HepG2 (cell line): ENCODE data around the gene JAG1. TPM values are rescaled to one million over a fixed set of nuclear protein-coding genes. Genes with fewer than 3 reads are reported as not detected.

Source experiments
- ARNT2 ChIP-seq: sonication (generic); formaldehyde crosslinking; IDR thresholded peaks from 2 replicates; pipeline ENCODE4 v1.8.0; 2022; ENCODE audit warnings: mild to moderate bottlenecking, low read depth, missing genetic modification reagents, moderate library complexity
- DNMT1 ChIP-seq: sonication (generic); formaldehyde crosslinking; IDR thresholded peaks from 2 replicates; pipeline ENCODE4 v1.5.1; 2020; ENCODE audit warnings: mild to moderate bottlenecking, missing genetic modification reagents
- FOXA1 ChIP-seq, 2 experiments: fragments of 450-650 bp in 1 of 2; sonication (generic) in 1 of 2; formaldehyde crosslinking in 1 of 2; IDR thresholded peaks; 2 replicates each; pipeline versions ENCODE4 v1.4.0 to v1.6.1; 2016 to 2020; ENCODE audit warnings: missing genetic modification reagents in 1 of 2
- FOXA3 ChIP-seq: IDR thresholded peaks from 2 replicates; pipeline ENCODE4 v1.6.1; 2016; ENCODE audit warnings: missing genetic modification reagents, missing compliant biosample characterization
- FOXK2 ChIP-seq: fragments of 450-650 bp; IDR thresholded peaks from 2 replicates; pipeline ENCODE4 v1.6.1; 2016
- KLF11 ChIP-seq: IDR thresholded peaks from 2 replicates; pipeline ENCODE4 v1.6.1; 2016; ENCODE audit warnings: missing compliant biosample characterization
- MAFK ChIP-seq, 2 experiments: IDR thresholded peaks in 1 of 2; conservative IDR thresholded peaks in 1 of 2; 2 replicates each; pipeline ENCODE4 v1.6.1; 2011; ENCODE audit warnings: improper control_type of control experiment in 2 of 2, low read length in 2 of 2
- PTBP1 ChIP-seq: fragments of 200-400 bp; formaldehyde crosslinking; IDR thresholded peaks from 2 replicates; pipeline ENCODE4 v1.6.1; 2018; ENCODE audit warnings: low read length, low read depth; ENCODE audit not compliant: poor library complexity, severe bottlenecking
- RXRB ChIP-seq: IDR thresholded peaks from 2 replicates; pipeline ENCODE4 v1.6.1; 2016; ENCODE audit warnings: borderline replicate concordance, missing genetic modification reagents, missing compliant biosample characterization
- TOPORS ChIP-seq: sonication (generic); formaldehyde crosslinking; IDR thresholded peaks from 2 replicates; pipeline ENCODE4 v1.8.0; 2023; ENCODE audit warnings: mild to moderate bottlenecking, missing genetic modification reagents
- U2AF2 ChIP-seq: fragments of 200-400 bp; formaldehyde crosslinking; IDR thresholded peaks from 2 replicates; pipeline ENCODE4 v1.6.1; 2017; ENCODE audit warnings: low read depth, mild to moderate bottlenecking, low read length
- ZFP36L1 ChIP-seq: sonication (generic); formaldehyde crosslinking; IDR thresholded peaks from 2 replicates; pipeline ENCODE4 v1.8.0; 2022; ENCODE audit warnings: mild to moderate bottlenecking, missing genetic modification reagents, moderate library complexity
- ZNF670 ChIP-seq: sonication (generic); formaldehyde crosslinking; IDR thresholded peaks from 2 replicates; pipeline ENCODE4 v1.8.0; 2022; ENCODE audit warnings: mild to moderate bottlenecking, missing genetic modification reagents, borderline replicate concordance
- ZSCAN31 ChIP-seq: sonication (generic); formaldehyde crosslinking; IDR thresholded peaks from 2 replicates; pipeline ENCODE4 v1.5.0; 2020; ENCODE audit warnings: low read depth, mild to moderate bottlenecking, missing genetic modification reagents
- polyA plus RNA-seq, 8 experiments: library from polyadenylated mRNA; depleted of rRNA in 3 of 8; stranded (reverse) in 7 of 8; unstranded in 1 of 8; fragments of >200 nt; fragmentation: Illumina TruSeq in 4 of 8; extraction: Trizol in 4 of 8; gene quantifications; 2 replicates each; pipeline versions ENCODE4 v1.2.1 to v1.2.3, GENCODE V29; 2011 to 2016; ENCODE audit warnings: low read depth in 4 of 8, missing spikeins in 1 of 8, mixed read lengths in 1 of 8; ENCODE audit not compliant: insufficient read depth in 1 of 8
- total RNA-seq, 5 experiments: library from RNA; depleted of rRNA; stranded (reverse); fragments of >200 nt; fragmentation: Illumina TruSeq; extraction: Trizol; gene quantifications; 2 replicates each; pipeline ENCODE4 v1.2.3, GENCODE V29; 2016; ENCODE audit warnings: low read depth in 1 of 5
- TF ChIP-seq, protein P1 (sequence below): sonication (generic); formaldehyde crosslinking; IDR thresholded peaks from 2 replicates; pipeline ENCODE4 v1.5.1; 2020; ENCODE audit warnings: mild to moderate bottlenecking, missing genetic modification reagents, borderline replicate concordance
- TF ChIP-seq, protein P2 (sequence below): sonication (generic); formaldehyde crosslinking; IDR thresholded peaks from 2 replicates; pipeline ENCODE4 v1.8.1; 2023; ENCODE audit warnings: missing genetic modification reagents, inconsistent platforms, borderline replicate concordance
- TF ChIP-seq, protein P3 (sequence below): sonication (generic); formaldehyde crosslinking; IDR thresholded peaks from 2 replicates; pipeline ENCODE4 v1.4.0; 2020; ENCODE audit warnings: mild to moderate bottlenecking, missing genetic modification reagents
- TF ChIP-seq, protein P4 (sequence below): sonication (generic); formaldehyde crosslinking; IDR thresholded peaks from 2 replicates; pipeline ENCODE4 v1.8.0; 2022; ENCODE audit warnings: mild to moderate bottlenecking, missing genetic modification reagents, moderate library complexity
- TF ChIP-seq, protein P5 (sequence below): sonication (generic); formaldehyde crosslinking; IDR thresholded peaks from 2 replicates; pipeline ENCODE4 v1.4.0; 2020; ENCODE audit warnings: missing genetic modification reagents

Gene JAG1
- total and polyA plus RNA-seq, 2 of the 13 experiments (the other 11 are each of a cell fraction or from before 2014, with no cell fraction given), result 47.1 to 56.3 TPM

DNA sequence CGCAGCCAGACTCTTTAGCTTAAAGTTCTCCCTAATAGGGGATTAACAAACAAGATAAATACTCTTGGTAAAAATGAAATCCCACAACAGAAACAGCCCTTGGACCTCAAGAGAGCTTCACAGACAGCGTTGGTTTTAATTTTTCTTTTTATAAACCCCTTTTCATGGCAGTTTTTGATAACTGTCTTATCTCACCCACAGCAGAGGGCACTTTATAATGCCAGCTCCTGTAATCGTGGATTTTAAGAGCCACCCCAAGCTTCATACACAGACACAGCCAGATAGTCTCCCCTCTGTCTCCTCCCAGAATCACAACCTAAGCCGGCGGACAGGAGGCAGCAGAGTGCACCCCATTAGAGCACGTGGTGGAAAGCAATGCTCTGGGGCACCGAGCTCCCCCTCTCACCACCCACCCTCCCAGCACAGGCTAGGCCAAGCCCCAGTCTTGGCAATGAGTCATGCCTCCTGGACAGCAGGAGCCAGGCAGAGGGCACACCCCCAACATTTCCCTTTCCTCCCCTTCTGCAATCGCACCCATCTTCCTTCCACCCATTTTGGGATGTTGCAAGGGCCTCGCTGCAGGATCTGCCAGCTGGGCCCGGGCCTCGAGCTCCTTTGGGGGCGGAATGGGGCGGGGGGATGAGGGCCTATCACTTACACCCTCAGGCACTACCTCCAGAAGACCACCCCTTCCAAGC lies 2.4 kb downstream of the JAG1 start (continued):
- TF ChIP-seq, protein P1, sequence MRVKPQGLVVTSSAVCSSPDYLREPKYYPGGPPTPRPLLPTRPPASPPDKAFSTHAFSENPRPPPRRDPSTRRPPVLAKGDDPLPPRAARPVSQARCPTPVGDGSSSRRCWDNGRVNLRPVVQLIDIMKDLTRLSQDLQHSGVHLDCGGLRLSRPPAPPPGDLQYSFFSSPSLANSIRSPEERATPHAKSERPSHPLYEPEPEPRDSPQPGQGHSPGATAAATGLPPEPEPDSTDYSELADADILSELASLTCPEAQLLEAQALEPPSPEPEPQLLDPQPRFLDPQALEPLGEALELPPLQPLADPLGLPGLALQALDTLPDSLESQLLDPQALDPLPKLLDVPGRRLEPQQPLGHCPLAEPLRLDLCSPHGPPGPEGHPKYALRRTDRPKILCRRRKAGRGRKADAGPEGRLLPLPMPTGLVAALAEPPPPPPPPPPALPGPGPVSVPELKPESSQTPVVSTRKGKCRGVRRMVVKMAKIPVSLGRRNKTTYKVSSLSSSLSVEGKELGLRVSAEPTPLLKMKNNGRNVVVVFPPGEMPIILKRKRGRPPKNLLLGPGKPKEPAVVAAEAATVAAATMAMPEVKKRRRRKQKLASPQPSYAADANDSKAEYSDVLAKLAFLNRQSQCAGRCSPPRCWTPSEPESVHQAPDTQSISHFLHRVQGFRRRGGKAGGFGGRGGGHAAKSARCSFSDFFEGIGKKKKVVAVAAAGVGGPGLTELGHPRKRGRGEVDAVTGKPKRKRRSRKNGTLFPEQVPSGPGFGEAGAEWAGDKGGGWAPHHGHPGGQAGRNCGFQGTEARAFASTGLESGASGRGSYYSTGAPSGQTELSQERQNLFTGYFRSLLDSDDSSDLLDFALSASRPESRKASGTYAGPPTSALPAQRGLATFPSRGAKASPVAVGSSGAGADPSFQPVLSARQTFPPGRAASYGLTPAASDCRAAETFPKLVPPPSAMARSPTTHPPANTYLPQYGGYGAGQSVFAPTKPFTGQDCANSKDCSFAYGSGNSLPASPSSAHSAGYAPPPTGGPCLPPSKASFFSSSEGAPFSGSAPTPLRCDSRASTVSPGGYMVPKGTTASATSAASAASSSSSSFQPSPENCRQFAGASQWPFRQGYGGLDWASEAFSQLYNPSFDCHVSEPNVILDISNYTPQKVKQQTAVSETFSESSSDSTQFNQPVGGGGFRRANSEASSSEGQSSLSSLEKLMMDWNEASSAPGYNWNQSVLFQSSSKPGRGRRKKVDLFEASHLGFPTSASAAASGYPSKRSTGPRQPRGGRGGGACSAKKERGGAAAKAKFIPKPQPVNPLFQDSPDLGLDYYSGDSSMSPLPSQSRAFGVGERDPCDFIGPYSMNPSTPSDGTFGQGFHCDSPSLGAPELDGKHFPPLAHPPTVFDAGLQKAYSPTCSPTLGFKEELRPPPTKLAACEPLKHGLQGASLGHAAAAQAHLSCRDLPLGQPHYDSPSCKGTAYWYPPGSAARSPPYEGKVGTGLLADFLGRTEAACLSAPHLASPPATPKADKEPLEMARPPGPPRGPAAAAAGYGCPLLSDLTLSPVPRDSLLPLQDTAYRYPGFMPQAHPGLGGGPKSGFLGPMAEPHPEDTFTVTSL, result peak; percentile 10; the same call in 1 of the 2 replicates
- peak; percentile 38; the same call in 1 of the 2 replicates for TF ChIP-seq TOPORS (CRISPR knock-in tag)
- TF ChIP-seq, protein P2, sequence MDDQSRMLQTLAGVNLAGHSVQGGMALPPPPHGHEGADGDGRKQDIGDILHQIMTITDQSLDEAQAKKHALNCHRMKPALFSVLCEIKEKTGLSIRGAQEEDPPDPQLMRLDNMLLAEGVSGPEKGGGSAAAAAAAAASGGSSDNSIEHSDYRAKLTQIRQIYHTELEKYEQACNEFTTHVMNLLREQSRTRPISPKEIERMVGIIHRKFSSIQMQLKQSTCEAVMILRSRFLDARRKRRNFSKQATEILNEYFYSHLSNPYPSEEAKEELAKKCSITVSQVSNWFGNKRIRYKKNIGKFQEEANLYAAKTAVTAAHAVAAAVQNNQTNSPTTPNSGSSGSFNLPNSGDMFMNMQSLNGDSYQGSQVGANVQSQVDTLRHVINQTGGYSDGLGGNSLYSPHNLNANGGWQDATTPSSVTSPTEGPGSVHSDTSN (CRISPR knock-in tag), result no peak
- peak; percentile 43 for TF ChIP-seq RXRB (CRISPR knock-in tag)
- TF ChIP-seq, protein P3, sequence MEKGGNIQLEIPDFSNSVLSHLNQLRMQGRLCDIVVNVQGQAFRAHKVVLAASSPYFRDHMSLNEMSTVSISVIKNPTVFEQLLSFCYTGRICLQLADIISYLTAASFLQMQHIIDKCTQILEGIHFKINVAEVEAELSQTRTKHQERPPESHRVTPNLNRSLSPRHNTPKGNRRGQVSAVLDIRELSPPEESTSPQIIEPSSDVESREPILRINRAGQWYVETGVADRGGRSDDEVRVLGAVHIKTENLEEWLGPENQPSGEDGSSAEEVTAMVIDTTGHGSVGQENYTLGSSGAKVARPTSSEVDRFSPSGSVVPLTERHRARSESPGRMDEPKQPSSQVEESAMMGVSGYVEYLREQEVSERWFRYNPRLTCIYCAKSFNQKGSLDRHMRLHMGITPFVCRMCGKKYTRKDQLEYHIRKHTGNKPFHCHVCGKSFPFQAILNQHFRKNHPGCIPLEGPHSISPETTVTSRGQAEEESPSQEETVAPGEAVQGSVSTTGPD, result no peak; the same call in 1 of the 2 replicates
- 0 out of 2 replicates have a peak, but pooled peaks have one; percentile 50 for TF ChIP-seq ZNF670
- TF ChIP-seq, protein P4, sequence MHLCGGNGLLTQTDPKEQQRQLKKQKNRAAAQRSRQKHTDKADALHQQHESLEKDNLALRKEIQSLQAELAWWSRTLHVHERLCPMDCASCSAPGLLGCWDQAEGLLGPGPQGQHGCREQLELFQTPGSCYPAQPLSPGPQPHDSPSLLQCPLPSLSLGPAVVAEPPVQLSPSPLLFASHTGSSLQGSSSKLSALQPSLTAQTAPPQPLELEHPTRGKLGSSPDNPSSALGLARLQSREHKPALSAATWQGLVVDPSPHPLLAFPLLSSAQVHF (CRISPR knock-in tag), result no peak
- TF ChIP-seq DNMT1 (CRISPR knock-in tag), result peak; percentile 84; the same call in 1 of the 2 replicates
- no peak for TF ChIP-seq U2AF2
- TF ChIP-seq MAFK (conservative IDR thresholded peaks at IDR 0.05 in 1 of 2, IDR thresholded peaks at IDR 0.05 in 1 of 2; ENCODE audit: low read length in 2 of 2), result peak in 1 of 2 experiments; percentile 1; a peak in 1 of 4 replicates
- peak; percentile 50 for TF ChIP-seq FOXA3 (CRISPR knock-in tag)
- no peak for TF ChIP-seq ARNT2 (CRISPR knock-in tag)
- no peak for TF ChIP-seq PTBP1
- TF ChIP-seq KLF11 (CRISPR knock-in tag), result peak; percentile 91; the same call in 1 of the 2 replicates
- no peak for TF ChIP-seq ZFP36L1 (CRISPR knock-in tag)
- TF ChIP-seq, protein P5, sequence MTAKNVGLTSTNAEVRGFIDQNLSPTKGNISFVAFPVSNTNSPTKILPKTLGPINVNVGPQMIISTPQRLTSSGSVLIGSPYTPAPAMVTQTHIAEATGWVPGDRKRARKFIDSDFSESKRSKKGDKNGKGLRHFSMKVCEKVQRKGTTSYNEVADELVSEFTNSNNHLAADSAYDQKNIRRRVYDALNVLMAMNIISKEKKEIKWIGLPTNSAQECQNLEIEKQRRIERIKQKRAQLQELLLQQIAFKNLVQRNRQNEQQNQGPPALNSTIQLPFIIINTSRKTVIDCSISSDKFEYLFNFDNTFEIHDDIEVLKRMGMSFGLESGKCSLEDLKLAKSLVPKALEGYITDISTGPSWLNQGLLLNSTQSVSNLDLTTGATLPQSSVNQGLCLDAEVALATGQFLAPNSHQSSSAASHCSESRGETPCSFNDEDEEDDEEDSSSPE (CRISPR knock-in tag), result peak; percentile 79; the same call in 1 of the 2 replicates
- no peak; the same call in none of the 2 replicates for TF ChIP-seq ZSCAN31 (CRISPR knock-in tag)
- TF ChIP-seq FOXK2, result no peak
- TF ChIP-seq FOXA1 (IDR thresholded peaks at IDR 0.05), result no peak
- TF ChIP-seq FOXA1 (CRISPR knock-in tag; IDR thresholded peaks at IDR 0.05), result no peak; the same call in 1 of the 2 replicates
